Measurements from ENCODE around the gene PTPA.

PTPA gene

DNA sequence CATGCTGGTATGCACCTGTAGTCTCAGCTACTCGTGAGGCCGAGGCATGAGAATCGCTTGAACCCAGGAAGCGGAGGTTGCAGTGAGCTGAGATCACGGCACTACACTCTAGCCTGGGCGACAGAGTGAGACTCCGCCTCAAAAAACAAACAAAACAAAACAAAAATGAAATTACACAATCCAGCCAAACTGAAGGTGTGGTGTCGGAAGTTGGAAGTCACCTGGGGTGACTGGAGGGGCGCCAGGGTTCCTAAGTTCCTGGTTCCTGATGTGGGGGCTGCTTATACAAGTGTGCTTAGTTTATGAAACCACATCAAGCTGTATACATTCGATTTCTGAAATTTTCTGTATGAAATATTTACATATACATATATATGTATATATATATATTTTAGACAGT is 34.0 kb upstream of the PTPA start:
- TF ChIP-seq TAF1 (IDR thresholded peaks at IDR 0.05; ENCODE audit: borderline replicate concordance, insufficient read depth, low read length) (no peak), REST (IDR thresholded peaks at IDR 0.05; ENCODE audit: insufficient read depth in 1 of 2, low read depth in 2 of 2, low read length in 2 of 2) (no peak), FOXP2 (optimal IDR thresholded peaks at IDR 0.05; ENCODE audit: borderline replicate concordance, extremely low read depth, extremely low read length, insufficient read depth) (no peak), POLR2AphosphoS5 (IDR thresholded peaks at IDR 0.05; ENCODE audit: low read depth, low read length) (no peak), SIN3A (IDR thresholded peaks at IDR 0.05; ENCODE audit: borderline replicate concordance, insufficient read depth, low read length) (no peak)

- no peak for TF ChIP-seq TAF1 (IDR thresholded peaks at IDR 0.05; ENCODE audit: borderline replicate concordance, insufficient read depth, low read length)
- TF ChIP-seq SIN3A (IDR thresholded peaks at IDR 0.05; ENCODE audit: borderline replicate concordance, insufficient read depth, low read length), result no peak
- TF ChIP-seq POLR2AphosphoS5 (IDR thresholded peaks at IDR 0.05; ENCODE audit: low read depth, low read length), result no peak
- no peak for TF ChIP-seq REST (IDR thresholded peaks at IDR 0.05; ENCODE audit: insufficient read depth in 1 of 2, low read depth in 2 of 2, low read length in 2 of 2)
- TF ChIP-seq FOXP2 (optimal IDR thresholded peaks at IDR 0.05; ENCODE audit: borderline replicate concordance, extremely low read depth, extremely low read length, insufficient read depth), result no peak
Measured at GRCh38 chr9:129078691-129079503, 32.3 kb upstream of the PTPA start.

DNA sequence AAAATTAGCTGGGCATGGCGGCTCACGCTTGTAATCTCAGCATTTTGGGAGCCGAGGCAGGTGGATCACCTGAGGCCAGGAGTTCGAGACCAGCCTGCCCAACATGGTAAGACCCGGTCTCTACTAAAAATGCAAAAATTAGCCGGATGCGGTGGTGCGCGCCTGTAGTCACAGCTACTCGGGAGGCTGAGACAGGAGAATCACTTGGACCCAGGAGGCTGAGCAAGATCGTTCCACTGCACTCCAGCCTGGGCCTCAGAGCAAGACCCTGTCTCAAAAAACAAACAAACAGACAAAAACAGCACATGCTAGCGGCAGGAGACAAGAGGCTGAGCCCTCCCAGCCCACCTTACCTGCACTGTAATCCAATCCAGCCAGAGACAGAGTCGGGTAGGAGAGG is 31.4 kb upstream of the PTPA start:
- TF ChIP-seq FOXP2 (optimal IDR thresholded peaks at IDR 0.05; ENCODE audit: borderline replicate concordance, extremely low read depth, extremely low read length, insufficient read depth), result no peak
- no peak for TF ChIP-seq TAF1 (IDR thresholded peaks at IDR 0.05; ENCODE audit: borderline replicate concordance, insufficient read depth, low read length)
- TF ChIP-seq REST (IDR thresholded peaks at IDR 0.05; ENCODE audit: insufficient read depth in 1 of 2, low read depth in 2 of 2, low read length in 2 of 2), result no peak
- no peak for TF ChIP-seq POLR2AphosphoS5 (IDR thresholded peaks at IDR 0.05; ENCODE audit: low read depth, low read length)
- TF ChIP-seq SIN3A (IDR thresholded peaks at IDR 0.05; ENCODE audit: borderline replicate concordance, insufficient read depth, low read length), result no peak

DNA sequence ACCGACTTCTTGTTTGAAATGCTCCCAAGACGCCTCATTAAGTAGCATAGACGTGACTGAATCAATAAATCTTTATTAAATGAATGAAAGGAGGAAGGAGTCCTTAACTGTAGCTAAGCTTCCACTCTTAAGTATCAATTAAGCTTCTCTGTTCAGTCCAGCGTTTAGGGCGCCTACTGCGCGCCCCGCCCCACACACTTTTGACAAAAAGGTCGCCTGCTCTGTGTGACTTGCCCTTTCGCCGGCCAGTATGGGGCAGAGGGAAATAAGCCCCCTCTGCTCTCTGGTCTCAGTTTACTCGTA is 31.0 kb upstream of the PTPA start:
- no peak for TF ChIP-seq FOXP2 (optimal IDR thresholded peaks at IDR 0.05; ENCODE audit: borderline replicate concordance, extremely low read depth, extremely low read length, insufficient read depth)
- no peak for TF ChIP-seq POLR2AphosphoS5 (IDR thresholded peaks at IDR 0.05; ENCODE audit: low read depth, low read length)
- TF ChIP-seq REST (IDR thresholded peaks at IDR 0.05; ENCODE audit: insufficient read depth in 1 of 2, low read depth in 2 of 2, low read length in 2 of 2), result no peak
- no peak for TF ChIP-seq SIN3A (IDR thresholded peaks at IDR 0.05; ENCODE audit: borderline replicate concordance, insufficient read depth, low read length)
- TF ChIP-seq TAF1 (IDR thresholded peaks at IDR 0.05; ENCODE audit: borderline replicate concordance, insufficient read depth, low read length), result no peak
